Measurements from ENCODE around the gene ASPG.

The ASPG gene

GRCh38 chr14:104044016-104044415 lies 41.5 kb upstream of the ASPG start:
- TF ChIP-seq CTCF (IDR thresholded peaks at IDR 0.05) = no peak
- no peak for TF ChIP-seq ZFX (IDR thresholded peaks at IDR 0.05; ENCODE audit: borderline replicate concordance)
- H3K27ac ChIP-seq = no peak overlapping the region

- TF ChIP-seq ZFX (IDR thresholded peaks at IDR 0.05; ENCODE audit: borderline replicate concordance) (no peak), CTCF (IDR thresholded peaks at IDR 0.05) (no peak)
- H3K27ac ChIP-seq = no peak overlapping the region
These were observed 37.7 kb upstream of the ASPG start for GRCh38 chr14:104047761-104048160.

- no peak overlapping the region for H3K27ac ChIP-seq
- TF ChIP-seq CTCF (IDR thresholded peaks at IDR 0.05) (no peak), ZFX (IDR thresholded peaks at IDR 0.05; ENCODE audit: borderline replicate concordance) (no peak)
These were observed 36.6 kb upstream of the ASPG start for GRCh38 chr14:104048758-104049507.

DNA sequence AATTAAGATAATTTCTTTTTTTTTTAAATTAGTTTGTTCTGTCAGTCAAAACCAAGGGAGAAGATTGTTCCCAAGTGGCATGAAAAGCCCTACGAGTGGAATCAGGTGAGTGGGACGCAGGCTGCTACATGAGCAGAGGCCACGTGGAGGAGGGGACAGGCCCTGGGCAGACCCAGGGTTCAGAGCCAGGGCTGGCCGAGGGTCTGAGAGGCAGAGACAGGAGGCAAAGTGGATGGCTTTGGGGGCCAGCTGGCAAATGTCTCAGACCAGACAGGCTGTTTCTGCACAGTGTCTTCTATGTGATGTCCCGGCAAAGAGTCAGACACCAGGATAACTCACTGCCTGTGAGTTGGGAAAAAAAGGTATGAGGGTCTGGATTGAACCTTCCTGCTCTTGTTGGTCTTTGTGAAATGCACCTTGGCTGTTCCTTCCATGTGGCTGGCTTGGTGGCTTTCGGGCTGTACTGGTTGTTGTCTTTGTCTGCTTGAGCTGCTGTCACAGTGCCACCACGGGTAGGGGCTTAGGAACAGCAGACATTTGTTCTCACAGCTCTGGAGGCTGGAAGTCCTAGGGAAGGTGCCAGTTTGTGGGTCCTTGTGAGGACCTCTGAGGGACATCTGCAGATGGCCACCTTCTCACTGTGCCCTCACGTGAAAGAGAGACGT lies 35.8 kb upstream of the ASPG start:
- no peak overlapping the region for H3K27ac ChIP-seq
- no peak for TF ChIP-seq CTCF (IDR thresholded peaks at IDR 0.05)
- no peak for TF ChIP-seq ZFX (IDR thresholded peaks at IDR 0.05; ENCODE audit: borderline replicate concordance)

GRCh38 chr14:104051092-104051813 lies 34.2 kb upstream of the ASPG start:
- H3K27ac ChIP-seq = no peak overlapping the region
- no peak for TF ChIP-seq CTCF (IDR thresholded peaks at IDR 0.05)
- TF ChIP-seq ZFX (IDR thresholded peaks at IDR 0.05; ENCODE audit: borderline replicate concordance) = no peak

DNA sequence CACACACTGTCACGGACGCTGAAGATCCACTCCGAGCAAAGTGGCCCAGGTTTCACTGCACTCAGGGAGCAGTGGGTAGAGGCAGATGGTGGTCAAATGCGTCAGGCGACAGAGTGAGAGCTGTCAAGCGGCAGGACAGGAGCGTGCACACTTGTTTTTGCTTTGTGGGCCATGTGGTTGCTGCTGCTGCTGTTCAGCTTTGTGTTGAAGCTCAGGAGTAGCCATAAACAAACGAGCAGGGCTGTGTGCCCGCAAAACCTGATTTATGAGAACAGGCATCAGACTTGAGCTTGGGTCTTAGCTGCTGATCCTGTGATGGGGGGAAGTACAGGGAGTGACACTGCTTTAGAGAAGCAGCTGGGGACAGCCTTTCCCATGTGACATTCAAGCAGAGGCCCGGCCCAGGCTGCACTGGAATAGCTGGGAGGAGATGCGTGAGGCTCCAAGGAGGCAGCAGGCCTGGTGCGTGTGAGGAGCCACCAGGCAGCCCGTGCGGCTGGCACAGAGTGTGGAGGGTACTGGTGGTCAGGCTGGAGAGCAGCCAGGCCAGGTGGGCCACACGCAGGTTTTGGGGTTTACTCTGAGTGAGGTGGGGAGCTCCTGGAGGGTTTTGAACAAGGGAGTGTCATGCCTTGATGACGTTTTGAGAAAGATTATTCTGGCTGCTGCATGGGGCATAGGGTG lies 31.1 kb upstream of the ASPG start:
- no peak for TF ChIP-seq ZFX (IDR thresholded peaks at IDR 0.05; ENCODE audit: borderline replicate concordance)
- TF ChIP-seq CTCF (IDR thresholded peaks at IDR 0.05) = no peak
- no peak overlapping the region for H3K27ac ChIP-seq
